HG03139 (cell line): ENCODE data around the gene SOHLH2.

Experiments used
- ATAC-seq: cut with Tn5 transposase; IDR thresholded peaks from one replicate; pipeline ENCODE4 v1.9.1; 2021; ENCODE audit not compliant: unreplicated experiment

Gene SOHLH2, protein sequence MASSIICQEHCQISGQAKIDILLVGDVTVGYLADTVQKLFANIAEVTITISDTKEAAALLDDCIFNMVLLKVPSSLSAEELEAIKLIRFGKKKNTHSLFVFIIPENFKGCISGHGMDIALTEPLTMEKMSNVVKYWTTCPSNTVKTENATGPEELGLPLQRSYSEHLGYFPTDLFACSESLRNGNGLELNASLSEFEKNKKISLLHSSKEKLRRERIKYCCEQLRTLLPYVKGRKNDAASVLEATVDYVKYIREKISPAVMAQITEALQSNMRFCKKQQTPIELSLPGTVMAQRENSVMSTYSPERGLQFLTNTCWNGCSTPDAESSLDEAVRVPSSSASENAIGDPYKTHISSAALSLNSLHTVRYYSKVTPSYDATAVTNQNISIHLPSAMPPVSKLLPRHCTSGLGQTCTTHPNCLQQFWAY

DNA sequence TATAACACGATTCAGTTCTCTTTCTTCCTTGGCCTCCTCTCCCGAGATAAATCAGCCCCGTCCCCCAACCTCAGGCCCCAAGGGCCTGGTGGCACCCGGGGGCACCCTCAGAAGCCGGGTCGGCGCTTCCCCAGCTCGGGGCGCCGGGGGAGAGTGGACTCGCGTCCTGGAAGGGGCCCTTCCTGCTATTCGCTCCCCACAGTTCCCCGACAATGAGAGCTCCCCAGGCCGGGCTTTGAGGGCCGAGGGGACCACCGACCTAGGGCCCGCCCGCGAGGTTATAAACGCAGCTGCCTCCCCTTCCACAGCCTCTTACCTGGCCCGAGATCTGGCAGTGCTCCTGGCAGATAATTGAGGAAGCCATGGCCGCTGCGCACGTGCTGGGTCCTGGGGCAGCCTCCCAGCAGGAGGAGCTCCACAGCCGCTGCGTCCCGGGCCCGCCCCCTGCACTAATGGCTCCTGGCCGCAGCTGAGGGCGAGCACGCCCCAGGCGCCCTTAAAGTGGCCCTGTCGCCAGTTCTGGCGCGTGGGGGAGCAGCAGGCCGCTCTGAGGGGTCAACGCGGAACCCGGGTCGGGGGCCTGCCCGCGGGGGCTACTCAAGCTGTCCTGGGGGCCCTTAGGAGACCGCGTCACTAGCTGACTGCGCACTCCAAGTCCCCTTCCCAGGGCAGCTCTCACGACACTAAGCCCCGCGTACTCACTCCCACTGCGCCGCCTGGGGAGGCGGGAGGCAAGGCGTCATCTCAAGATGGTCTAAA, at the start of gene SOHLH2:
TSS of gene SOHLH2 (minus strand) at position 394 of the 759 bp plus-strand sequence. CDS start at position 364, 30 bp downstream.
- no peak for ATAC-seq

DNA sequence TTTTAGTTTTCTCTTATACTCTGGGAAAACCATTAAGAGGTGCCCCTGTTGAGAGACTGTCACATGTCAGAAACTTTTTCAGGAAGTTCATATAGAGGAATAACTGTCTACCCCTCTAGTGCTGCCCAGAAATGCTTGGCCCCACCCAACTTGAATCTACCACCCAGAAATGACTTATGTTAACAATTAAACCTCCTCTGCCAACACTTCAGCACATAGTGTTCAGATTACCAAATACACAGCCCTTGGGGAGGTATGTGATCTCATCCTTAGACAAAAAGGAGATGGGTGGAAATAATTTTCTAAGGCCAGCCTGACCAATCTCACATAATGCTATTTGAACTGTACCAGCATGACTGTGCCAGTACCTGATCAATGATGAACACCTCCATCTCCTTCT, 47.6 kb upstream of the SOHLH2 start:
- ATAC-seq, result no peak

DNA sequence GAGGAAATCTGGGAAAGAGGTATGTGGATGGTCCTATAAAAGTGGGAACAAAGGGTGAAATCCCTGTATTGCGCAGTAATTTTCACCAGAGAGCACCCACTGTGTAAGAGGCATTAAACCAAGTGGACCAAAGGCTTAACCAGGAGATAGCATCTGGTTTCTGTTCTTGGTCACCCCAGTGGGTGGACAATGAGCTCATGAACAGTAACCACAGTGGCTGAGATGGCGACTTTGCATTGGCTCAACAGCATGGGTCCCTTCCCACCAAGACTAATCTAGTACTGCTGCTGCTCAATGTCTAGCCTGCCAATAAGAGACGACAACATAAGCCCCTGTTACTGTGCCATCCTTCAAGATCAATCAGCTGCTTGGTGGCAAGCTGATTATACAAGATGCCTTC, 46.7 kb upstream of the SOHLH2 start:
- ATAC-seq, result no peak

GRCh38 chr13:36259361-36260137, 45.2 kb upstream of the SOHLH2 start:
- ATAC-seq, result no peak

DNA sequence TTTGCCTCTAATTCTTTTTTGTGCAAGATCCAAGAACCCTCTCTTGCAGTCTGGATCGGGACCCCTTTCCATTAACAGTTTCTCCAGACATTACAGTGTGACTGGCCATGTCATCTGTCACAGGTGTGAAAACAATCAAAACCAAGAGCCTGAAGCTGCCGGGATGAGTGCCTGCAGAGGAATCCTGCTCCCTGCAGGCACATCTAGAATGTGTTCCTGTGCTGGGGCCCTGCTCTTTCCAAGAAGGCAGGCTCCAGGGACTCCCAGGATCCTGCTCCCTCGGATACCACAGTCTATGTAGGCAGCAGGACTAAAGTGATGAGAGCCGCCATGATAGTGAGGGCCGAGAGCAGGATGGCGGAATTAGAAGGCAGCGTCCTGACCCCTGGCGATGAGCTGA, 44.5 kb upstream of the SOHLH2 start:
- ATAC-seq, result no peak

GRCh38 chr13:36251526-36251925, 37.2 kb upstream of the SOHLH2 start:
- no peak for ATAC-seq

- ATAC-seq, result no peak
Observed at GRCh38 chr13:36251017-36251416, 36.7 kb upstream of the SOHLH2 start.

- no peak for ATAC-seq
Observed at GRCh38 chr13:36248700-36249099, 34.3 kb upstream of the SOHLH2 start.

DNA sequence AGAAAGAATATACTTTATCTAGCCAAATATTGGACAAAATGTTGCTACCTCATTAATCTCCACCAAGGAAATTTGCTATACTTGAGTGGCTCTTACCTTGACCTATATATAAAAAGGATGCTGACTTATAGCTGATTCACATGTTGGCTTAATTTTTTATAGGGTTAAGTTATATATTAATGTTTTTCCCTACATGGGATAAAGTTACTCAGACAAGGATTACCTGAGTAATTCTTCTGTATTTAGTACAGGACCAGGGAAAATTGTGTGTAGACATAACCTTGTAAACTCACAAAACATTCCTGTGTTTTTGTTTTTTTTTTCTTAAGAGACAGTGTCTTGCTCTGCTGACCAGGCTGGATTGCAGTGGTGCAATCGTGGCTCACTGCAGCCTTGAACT, 30.6 kb upstream of the SOHLH2 start:
- no peak for ATAC-seq

DNA sequence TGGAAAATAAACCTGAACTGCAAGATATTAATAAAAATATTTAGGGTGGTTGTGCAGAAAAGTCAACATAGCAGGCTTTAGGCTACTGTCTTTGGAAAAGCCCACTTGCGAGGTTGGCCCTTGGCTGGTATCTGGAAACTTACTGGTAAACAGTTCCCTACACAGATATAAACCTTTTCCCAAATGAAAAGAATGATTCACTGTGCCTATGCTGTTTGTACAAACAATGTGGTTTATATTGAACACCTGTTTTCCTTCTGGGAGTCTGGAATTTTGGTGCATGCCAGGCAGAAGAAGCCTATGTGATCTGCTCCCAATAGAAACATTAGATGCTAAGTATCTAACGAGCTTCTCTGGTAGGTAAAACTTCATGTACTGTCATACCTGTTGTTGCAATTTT, 29.7 kb upstream of the SOHLH2 start:
- ATAC-seq, result no peak

- no peak for ATAC-seq
Observed at GRCh38 chr13:36242761-36243160, 28.4 kb upstream of the SOHLH2 start.

DNA sequence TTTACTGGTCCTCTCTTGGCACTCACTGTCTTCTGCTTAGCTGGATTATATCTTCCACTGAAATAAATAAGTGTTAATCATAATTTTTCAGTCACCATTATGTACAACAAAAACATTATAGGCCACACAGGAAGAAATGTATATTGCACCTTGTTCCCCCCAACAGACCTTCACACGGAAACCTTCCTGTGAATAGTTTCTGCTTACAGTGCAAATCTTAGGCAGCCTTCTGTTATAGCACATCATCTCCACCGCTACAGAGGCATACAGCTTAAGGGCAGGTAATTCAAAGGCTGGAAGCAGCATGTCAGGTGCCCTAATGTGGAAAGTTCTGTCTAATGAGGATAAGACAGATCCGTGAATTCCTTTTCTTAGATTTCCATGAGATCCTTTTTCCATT, 16.9 kb upstream of the SOHLH2 start:
- ATAC-seq, result no peak

- no peak for ATAC-seq
Observed at GRCh38 chr13:36224730-36225129, 10.4 kb upstream of the SOHLH2 start.

- ATAC-seq, result no peak
Observed at GRCh38 chr13:36219883-36220282, 5.5 kb upstream of the SOHLH2 start.

DNA sequence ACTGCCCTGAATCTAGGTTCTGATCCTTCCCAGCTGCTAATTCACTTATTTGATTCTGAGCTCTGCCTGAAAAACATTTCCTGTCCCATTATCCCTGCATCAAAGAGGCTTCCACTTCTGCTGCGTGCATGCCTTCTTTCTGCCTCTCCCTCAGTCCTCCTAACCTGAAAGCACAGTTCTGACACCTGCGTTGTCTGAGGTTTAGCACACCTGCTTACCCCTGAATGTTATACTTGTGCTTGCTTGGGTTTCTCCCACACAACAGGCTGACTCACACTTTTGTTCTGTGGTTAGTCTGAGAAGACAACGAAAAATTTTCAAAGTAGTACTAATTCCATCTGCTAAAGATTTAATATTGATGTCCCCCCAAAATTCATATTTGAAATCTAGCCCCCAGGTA, 3.1 kb upstream of the SOHLH2 start:
- ATAC-seq, result no peak

GRCh38 chr13:36212789-36213188, 1.6 kb downstream of the SOHLH2 start:
- ATAC-seq, result no peak

GRCh38 chr13:36211567-36211966, 2.8 kb downstream of the SOHLH2 start:
- no peak for ATAC-seq

GRCh38 chr13:36210738-36211137, 3.6 kb downstream of the SOHLH2 start:
- no peak for ATAC-seq

DNA sequence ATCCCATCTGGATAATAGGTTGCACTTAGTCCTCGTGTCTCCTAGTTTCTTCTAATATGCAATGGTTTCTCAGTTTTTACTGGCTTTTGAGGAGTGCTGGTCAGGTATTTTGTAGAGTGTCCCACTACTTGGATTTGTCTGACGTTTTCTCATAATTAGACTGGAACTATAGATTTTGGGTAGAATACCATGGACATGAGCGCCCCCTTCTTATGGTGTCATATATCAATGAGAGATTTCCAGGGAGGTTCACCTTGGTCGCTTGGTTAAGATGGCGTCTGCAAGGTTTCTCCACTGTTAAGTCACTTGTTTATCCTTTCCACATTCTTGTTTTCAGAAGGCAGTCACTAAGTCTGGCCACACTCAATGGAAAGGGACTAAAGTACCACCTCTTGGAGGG, 6.7 kb downstream of the SOHLH2 start:
- ATAC-seq, result no peak

GRCh38 chr13:36193151-36193855, 21.1 kb downstream of the SOHLH2 start:
- no peak for ATAC-seq

- no peak for ATAC-seq
Observed at GRCh38 chr13:36192166-36192565, 22.2 kb downstream of the SOHLH2 start.
